Testis (tissue), 3 donors: ENCODE measurements around the gene FIGN. TPM values are rescaled to one million over a fixed set of nuclear protein-coding genes. Genes with fewer than 3 reads are reported as not detected.

ENCODE experiments used
- DNase-seq: peaks from one replicate; pipeline ENCODE4 v3.0.0-alpha.2; 2019
- H3K27ac ChIP-seq, 2 donors: fragments of 200-600 bp; sonication (generic); one replicate each; pipeline ENCODE4 v1.5.1; 2019
- H3K27me3 ChIP-seq: fragments of 200-600 bp; sonication (generic); one replicate; pipeline ENCODE4 v1.5.1; 2019
- H3K36me3 ChIP-seq: fragments of 200-600 bp; sonication (generic); one replicate; pipeline ENCODE4 v1.5.1; 2017; ENCODE audit warnings: low read depth; ENCODE audit errors: missing control alignments
- H3K4me1 ChIP-seq: fragments of 200-600 bp; sonication (generic); one replicate; pipeline ENCODE4 v1.5.1; 2019
- H3K4me3 ChIP-seq, 2 donors: fragments of 200-600 bp; sonication (generic); one replicate each; pipeline ENCODE4 v1.5.1; 2017 to 2019
- H3K9me3 ChIP-seq: fragments of 200-600 bp; sonication (generic); one replicate; pipeline ENCODE4 v1.5.1; 2017
- CTCF ChIP-seq, 3 experiments: fragments of 450-650 bp in 2 of 3; fragments of 200-600 bp in 1 of 3; sonication (generic) in 1 of 3; IDR thresholded peaks; one replicate each; pipeline ENCODE4 v1.5.1; 2016 to 2019; ENCODE audit warnings: antibody characterized with exemption in 3 of 3, mild to moderate bottlenecking in 2 of 3, moderate library complexity in 1 of 3
- POLR2A ChIP-seq: fragments of 450-650 bp; IDR thresholded peaks from one replicate; pipeline ENCODE4 v1.6.1; 2017; ENCODE audit warnings: antibody characterized with exemption, mild to moderate bottlenecking, moderate library complexity
- WGBS, 2 donors: methylation state at CpG; one replicate each; pipeline ENCODE4 v1.1.5; 2018; 5-methylcytosine and 5-hydroxymethylcytosine counted together
- intact Hi-C: fragments of 100-400 bp; cut with DNase I; formaldehyde crosslinking; loops from one replicate; pipeline ENCODE4 v1.15.1; 2023; ENCODE audit warnings: low total_unique reads
- polyA plus RNA-seq: library from polyadenylated mRNA; stranded (reverse); fragments of 350-450 nt; fragmentation: Illumina TruSeq; extraction: RNeasy Lipid Tissue Mini Kit (QIAGEN cat#74804); gene quantifications from one replicate; pipeline ENCODE4 v1.2.3, GENCODE V29; 2014; ENCODE audit warnings: low read depth, low replicate concordance; ENCODE audit not compliant: insufficient read depth
- total RNA-seq, 2 donors: library from RNA; depleted of rRNA; stranded (reverse); fragments of >200 nt; gene quantifications; one replicate each; pipeline ENCODE4 v1.2.3, GENCODE V29; 2016

The FIGN gene
- total and polyA plus RNA-seq, 3 donors from 2014 or later = 3.5 to 3.9 (median 3.6) TPM

DNA sequence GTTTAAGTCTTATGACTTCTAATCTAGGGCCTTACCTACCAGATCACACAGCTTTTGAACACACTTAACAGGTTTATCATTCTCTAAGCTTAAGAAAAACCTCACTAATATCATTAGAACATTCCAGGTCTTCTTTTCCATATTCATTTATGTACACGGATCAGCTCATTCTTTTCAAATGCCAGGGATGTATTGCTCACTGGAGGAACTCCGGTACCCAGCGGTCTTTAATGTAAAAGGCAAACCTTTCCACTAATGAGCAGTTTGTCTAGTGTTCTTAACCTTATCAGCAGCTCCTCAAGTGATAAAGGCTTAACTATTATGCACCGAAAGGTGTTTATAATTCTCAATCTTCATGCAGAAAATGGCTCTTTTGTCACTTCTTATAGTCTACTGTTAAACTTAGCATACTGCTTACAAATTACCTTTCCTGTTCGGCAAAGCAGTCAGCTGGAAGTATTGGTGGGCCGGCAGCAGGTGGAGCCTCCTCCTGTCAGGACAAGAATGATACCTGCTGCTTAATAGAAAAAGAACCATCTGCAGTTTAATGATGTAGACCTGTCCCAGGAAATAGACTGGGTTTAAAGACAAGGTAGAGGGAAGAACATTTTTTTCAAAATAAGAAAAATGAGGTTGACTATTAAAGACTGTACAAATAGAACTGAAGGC, 142.7 kb downstream of the FIGN start:
- Histone ChIP-seq H3K36me3 (no peaks in the 10 kb centered on the region), H3K9me3 (no peaks in the 10 kb centered on the region), H3K4me1 (no peaks in the 10 kb centered on the region), H3K27ac (no peak overlapping the region), H3K27me3 (no peaks in the 10 kb centered on the region), H3K4me3 (no peak overlapping the region)
- WGBS, 2 donors = 72 to 82% methylated on average over 6 of the region's 6 CpGs
- TF ChIP-seq POLR2A (no peak), CTCF (IDR thresholded peaks at IDR 0.05) (no peak)
- DNase-seq = no peak
- intact Hi-C loops = no loop called here

- H3K4me3 ChIP-seq = no peak overlapping the region
- H3K4me1 ChIP-seq = no peaks in the 10 kb centered on the region
- DNase-seq = no peak
- H3K36me3 ChIP-seq = no peaks in the 10 kb centered on the region
- no peaks in the 10 kb centered on the region for H3K9me3 ChIP-seq
- H3K27ac ChIP-seq = no peak overlapping the region
- whole genome bisulfite sequencing, 2 donors = 93 to 96% methylated on average over 3 of the region's 3 CpGs
- intact Hi-C loops = no loop called here
- TF ChIP-seq POLR2A (no peak), CTCF (IDR thresholded peaks at IDR 0.05) (no peak)
- no peaks in the 10 kb centered on the region for H3K27me3 ChIP-seq
Measured at GRCh38 chr2:163591461-163591860, 144.3 kb downstream of the FIGN start.

- DNase-seq = no peak
- no peaks in the 10 kb centered on the region for H3K27me3 ChIP-seq
Measured at GRCh38 chr2:163580757-163581156, 155.1 kb downstream of the FIGN start.

GRCh38 chr2:163574309-163574708, 161.5 kb downstream of the FIGN start:
- no peaks in the 10 kb centered on the region for H3K27me3 ChIP-seq
- H3K9me3 ChIP-seq = no peaks in the 10 kb centered on the region
- H3K36me3 ChIP-seq = no peaks in the 10 kb centered on the region
- no peak for DNase-seq
- no peak overlapping the region for H3K27ac ChIP-seq
- intact Hi-C loops = no loop called here
- H3K4me3 ChIP-seq = no peak overlapping the region
- 67 to 90% methylated on average over 2 of the region's 2 CpGs for WGBS, 2 donors
- H3K4me1 ChIP-seq = no peaks in the 10 kb centered on the region
- TF ChIP-seq CTCF (IDR thresholded peaks at IDR 0.05) = no peak
- no peak for TF ChIP-seq POLR2A

More at GRCh38 chr2:163580757-163581156, 155.1 kb downstream of the FIGN start:
- no peaks in the 10 kb centered on the region for H3K36me3 ChIP-seq
- H3K4me3 ChIP-seq = no peak overlapping the region
- no peaks in the 10 kb centered on the region for H3K4me1 ChIP-seq
- H3K9me3 ChIP-seq = no peaks in the 10 kb centered on the region
- TF ChIP-seq POLR2A = no peak
- no peak for TF ChIP-seq CTCF (IDR thresholded peaks at IDR 0.05)
- intact Hi-C loops = no loop called here
- WGBS, 2 donors = 88 to 100% methylated on average over 1 of the region's 1 CpG
- no peak overlapping the region for H3K27ac ChIP-seq

DNA sequence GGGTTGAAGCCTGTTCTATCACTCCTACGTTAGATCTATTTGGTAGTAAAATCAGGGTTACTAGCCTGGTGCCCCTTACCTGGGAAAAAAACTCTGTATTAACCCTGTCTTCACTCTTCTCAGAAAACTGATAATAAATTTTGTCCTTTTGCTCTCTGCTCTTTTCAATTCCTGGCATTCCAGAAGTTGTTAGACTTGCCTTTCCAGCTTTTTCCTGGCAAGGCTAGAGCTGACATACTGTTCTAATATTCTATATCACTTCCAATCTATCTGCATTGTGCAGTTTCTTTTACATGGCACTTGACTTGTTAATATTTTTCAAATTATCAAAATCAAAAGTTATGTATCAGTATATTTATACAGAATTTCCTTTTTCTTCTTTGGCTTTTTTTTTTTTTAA, 162.2 kb downstream of the FIGN start:
- TF ChIP-seq POLR2A = no peak
- WGBS, 2 donors = 94 to 97% methylated on average over 1 of the region's 1 CpG
- H3K27me3 ChIP-seq = no peaks in the 10 kb centered on the region
- no peak for DNase-seq
- H3K9me3 ChIP-seq = no peaks in the 10 kb centered on the region
- no peak overlapping the region for H3K27ac ChIP-seq
- no peaks in the 10 kb centered on the region for H3K36me3 ChIP-seq
- H3K4me3 ChIP-seq = no peak overlapping the region
- no peaks in the 10 kb centered on the region for H3K4me1 ChIP-seq
- intact Hi-C loops = no loop called here
